ENCODE results near the gene MAP3K7. TPM values are rescaled to one million over a fixed set of nuclear protein-coding genes. Genes with fewer than 3 reads are reported as not detected.

Gene MAP3K7
- total RNA-seq, 1 donor from 2014 or later: 23.0 TPM

GRCh38 chr6:90536520-90536919, 50.4 kb downstream of the MAP3K7 start:
- no peaks in the 10 kb centered on the region for H3K4me1 ChIP-seq (ENCODE audit: control insufficient read depth in 3 of 3, insufficient read depth in 3 of 3, low read length in 3 of 3)
- peaks cover 6 to 12% (median 7%) of the 10 kb centered on the region in 3 donors for H3K36me3 ChIP-seq (ENCODE audit: control insufficient read depth in 3 of 3, insufficient read depth in 3 of 3, low read length in 3 of 3)
- no peaks in the 10 kb centered on the region for H3K9me3 ChIP-seq (ENCODE audit: control insufficient read depth in 3 of 3, low read length in 3 of 3)
- no peak overlapping the region for H3K27ac ChIP-seq (ENCODE audit: low read depth, low read length)
- H3K9ac ChIP-seq (ENCODE audit: low read depth in 1 of 3, low read length in 3 of 3): no peak overlapping the region
- H3K27me3 ChIP-seq (ENCODE audit: control insufficient read depth in 3 of 3, insufficient read depth in 3 of 3, low read length in 3 of 3): no peaks in the 10 kb centered on the region
- no peak overlapping the region for H3K4me3 ChIP-seq (ENCODE audit: low read length in 3 of 3)

- Histone ChIP-seq H3K36me3 (ENCODE audit: control insufficient read depth in 3 of 3, insufficient read depth in 3 of 3, low read length in 3 of 3) (peaks cover 6 to 12% (median 7%) of the 10 kb centered on the region in 3 donors), H3K9me3 (ENCODE audit: control insufficient read depth in 3 of 3, low read length in 3 of 3) (no peaks in the 10 kb centered on the region), H3K27ac (ENCODE audit: low read depth, low read length) (no peak overlapping the region), H3K4me3 (ENCODE audit: low read length in 3 of 3) (no peak overlapping the region), H3K27me3 (ENCODE audit: control insufficient read depth in 3 of 3, insufficient read depth in 3 of 3, low read length in 3 of 3) (no peaks in the 10 kb centered on the region), H3K4me1 (ENCODE audit: control insufficient read depth in 3 of 3, insufficient read depth in 3 of 3, low read length in 3 of 3) (no peaks in the 10 kb centered on the region), H3K9ac (ENCODE audit: low read depth in 1 of 3, low read length in 3 of 3) (no peak overlapping the region)
These were observed 52.4 kb downstream of the MAP3K7 start for GRCh38 chr6:90534337-90535025.

- no peak overlapping the region for H3K9ac ChIP-seq (ENCODE audit: low read depth in 1 of 3, low read length in 3 of 3)
- H3K4me1 ChIP-seq (ENCODE audit: control insufficient read depth in 3 of 3, insufficient read depth in 3 of 3, low read length in 3 of 3): no peaks in the 10 kb centered on the region
These were observed 53.1 kb downstream of the MAP3K7 start for GRCh38 chr6:90533615-90534336.

GRCh38 chr6:90530882-90531281, 56.0 kb downstream of the MAP3K7 start:
- Histone ChIP-seq H3K9me3 (ENCODE audit: control insufficient read depth in 3 of 3, low read length in 3 of 3) (no peaks in the 10 kb centered on the region), H3K27ac (ENCODE audit: low read depth, low read length) (no peak overlapping the region), H3K4me1 (ENCODE audit: control insufficient read depth in 3 of 3, insufficient read depth in 3 of 3, low read length in 3 of 3) (no peaks in the 10 kb centered on the region), H3K4me3 (ENCODE audit: low read length in 3 of 3) (no peak overlapping the region), H3K36me3 (ENCODE audit: control insufficient read depth in 3 of 3, insufficient read depth in 3 of 3, low read length in 3 of 3) (peaks cover 7 to 9% (median 9%) of the 10 kb centered on the region in 3 donors), H3K9ac (ENCODE audit: low read depth in 1 of 3, low read length in 3 of 3) (no peak overlapping the region), H3K27me3 (ENCODE audit: control insufficient read depth in 3 of 3, insufficient read depth in 3 of 3, low read length in 3 of 3) (no peaks in the 10 kb centered on the region)

More at GRCh38 chr6:90533615-90534336, 53.1 kb downstream of the MAP3K7 start:
- peaks cover 6 to 12% (median 7%) of the 10 kb centered on the region in 3 donors for H3K36me3 ChIP-seq (ENCODE audit: control insufficient read depth in 3 of 3, insufficient read depth in 3 of 3, low read length in 3 of 3)
- H3K4me3 ChIP-seq (ENCODE audit: low read length in 3 of 3): no peak overlapping the region
- no peak overlapping the region for H3K27ac ChIP-seq (ENCODE audit: low read depth, low read length)
- H3K27me3 ChIP-seq (ENCODE audit: control insufficient read depth in 3 of 3, insufficient read depth in 3 of 3, low read length in 3 of 3): no peaks in the 10 kb centered on the region
- H3K9me3 ChIP-seq (ENCODE audit: control insufficient read depth in 3 of 3, low read length in 3 of 3): no peaks in the 10 kb centered on the region

- no peaks in the 10 kb centered on the region for H3K9me3 ChIP-seq (ENCODE audit: control insufficient read depth in 3 of 3, low read length in 3 of 3)
- no peak overlapping the region for H3K4me3 ChIP-seq (ENCODE audit: low read length in 3 of 3)
- no peak overlapping the region for H3K27ac ChIP-seq (ENCODE audit: low read depth, low read length)
- H3K4me1 ChIP-seq (ENCODE audit: control insufficient read depth in 3 of 3, insufficient read depth in 3 of 3, low read length in 3 of 3): no peaks in the 10 kb centered on the region
- no peaks in the 10 kb centered on the region for H3K27me3 ChIP-seq (ENCODE audit: control insufficient read depth in 3 of 3, insufficient read depth in 3 of 3, low read length in 3 of 3)
- peaks cover 4 to 19% (median 15%) of the 10 kb centered on the region in 3 donors for H3K36me3 ChIP-seq (ENCODE audit: control insufficient read depth in 3 of 3, insufficient read depth in 3 of 3, low read length in 3 of 3)
- H3K9ac ChIP-seq (ENCODE audit: low read depth in 1 of 3, low read length in 3 of 3): no peak overlapping the region
These were observed 61.5 kb downstream of the MAP3K7 start for GRCh38 chr6:90525421-90525820.

- Histone ChIP-seq H3K36me3 (ENCODE audit: control insufficient read depth in 3 of 3, insufficient read depth in 3 of 3, low read length in 3 of 3) (peaks cover 4 to 22% (median 21%) of the 10 kb centered on the region in 3 donors), H3K9ac (ENCODE audit: low read depth in 1 of 3, low read length in 3 of 3) (no peak overlapping the region), H3K27ac (ENCODE audit: low read depth, low read length) (no peak overlapping the region), H3K4me3 (ENCODE audit: low read length in 3 of 3) (no peak overlapping the region), H3K9me3 (ENCODE audit: control insufficient read depth in 3 of 3, low read length in 3 of 3) (no peaks in the 10 kb centered on the region), H3K4me1 (ENCODE audit: control insufficient read depth in 3 of 3, insufficient read depth in 3 of 3, low read length in 3 of 3) (no peaks in the 10 kb centered on the region), H3K27me3 (ENCODE audit: control insufficient read depth in 3 of 3, insufficient read depth in 3 of 3, low read length in 3 of 3) (no peaks in the 10 kb centered on the region)
These were observed 63.0 kb downstream of the MAP3K7 start for GRCh38 chr6:90523779-90524310.

GRCh38 chr6:90521955-90522354, 64.9 kb downstream of the MAP3K7 start:
- Histone ChIP-seq H3K4me1 (ENCODE audit: control insufficient read depth in 3 of 3, insufficient read depth in 3 of 3, low read length in 3 of 3) (no peaks in the 10 kb centered on the region), H3K36me3 (ENCODE audit: control insufficient read depth in 3 of 3, insufficient read depth in 3 of 3, low read length in 3 of 3) (peaks cover 6 to 22% (median 18%) of the 10 kb centered on the region in 3 donors), H3K9ac (ENCODE audit: low read depth in 1 of 3, low read length in 3 of 3) (no peak overlapping the region), H3K27ac (ENCODE audit: low read depth, low read length) (no peak overlapping the region), H3K27me3 (ENCODE audit: control insufficient read depth in 3 of 3, insufficient read depth in 3 of 3, low read length in 3 of 3) (no peaks in the 10 kb centered on the region), H3K9me3 (ENCODE audit: control insufficient read depth in 3 of 3, low read length in 3 of 3) (no peaks in the 10 kb centered on the region), H3K4me3 (ENCODE audit: low read length in 3 of 3) (no peak overlapping the region)

- H3K9ac ChIP-seq (ENCODE audit: low read depth in 1 of 3, low read length in 3 of 3): no peak overlapping the region
- peaks cover 8 to 37% (median 11%) of the 10 kb centered on the region in 3 donors for H3K36me3 ChIP-seq (ENCODE audit: control insufficient read depth in 3 of 3, insufficient read depth in 3 of 3, low read length in 3 of 3)
These were observed 70.7 kb downstream of the MAP3K7 start for GRCh38 chr6:90516074-90516660.

GRCh38 chr6:90514496-90514895, 72.4 kb downstream of the MAP3K7 start:
- H3K9ac ChIP-seq (ENCODE audit: low read depth in 1 of 3, low read length in 3 of 3): no peak overlapping the region
- no peak overlapping the region for H3K27ac ChIP-seq (ENCODE audit: low read depth, low read length)
- H3K27me3 ChIP-seq (ENCODE audit: control insufficient read depth in 3 of 3, insufficient read depth in 3 of 3, low read length in 3 of 3): no peaks in the 10 kb centered on the region
- H3K4me1 ChIP-seq (ENCODE audit: control insufficient read depth in 3 of 3, insufficient read depth in 3 of 3, low read length in 3 of 3): no peaks in the 10 kb centered on the region
- H3K4me3 ChIP-seq (ENCODE audit: low read length in 3 of 3): no peak overlapping the region
- H3K9me3 ChIP-seq (ENCODE audit: control insufficient read depth in 3 of 3, low read length in 3 of 3): no peaks in the 10 kb centered on the region
- H3K36me3 ChIP-seq (ENCODE audit: control insufficient read depth in 3 of 3, insufficient read depth in 3 of 3, low read length in 3 of 3): peaks cover 7 to 28% (median 9%) of the 10 kb centered on the region in 3 donors

More at GRCh38 chr6:90516074-90516660, 70.7 kb downstream of the MAP3K7 start:
- no peaks in the 10 kb centered on the region for H3K4me1 ChIP-seq (ENCODE audit: control insufficient read depth in 3 of 3, insufficient read depth in 3 of 3, low read length in 3 of 3)
- no peak overlapping the region for H3K4me3 ChIP-seq (ENCODE audit: low read length in 3 of 3)
- H3K9me3 ChIP-seq (ENCODE audit: control insufficient read depth in 3 of 3, low read length in 3 of 3): no peaks in the 10 kb centered on the region
- H3K27me3 ChIP-seq (ENCODE audit: control insufficient read depth in 3 of 3, insufficient read depth in 3 of 3, low read length in 3 of 3): no peaks in the 10 kb centered on the region
- H3K27ac ChIP-seq (ENCODE audit: low read depth, low read length): no peak overlapping the region
